Liver (tissue), 9 donors: ENCODE data around the gene ILKAP. TPM values are rescaled to one million over a fixed set of nuclear protein-coding genes. Genes with fewer than 3 reads are reported as not detected.

Experiments used
- DNase-seq: peaks from one replicate; pipeline ENCODE4 v3.0.0-alpha.2; 2017; ENCODE audit warnings: low spot score
- H3K27ac ChIP-seq, 2 donors: one replicate each; pipeline ENCODE4 v1.7.0; 2013; ENCODE audit warnings: inconsistent platforms in 2 of 2, low read length in 2 of 2, control low read depth in 1 of 2, low read depth in 1 of 2, mild to moderate bottlenecking in 1 of 2
- H3K27me3 ChIP-seq, 4 donors: one replicate each; pipeline versions ENCODE4 v1.6.1 to v1.7.0; 2013; ENCODE audit warnings: low read length in 3 of 4, inconsistent platforms in 1 of 4, mild to moderate bottlenecking in 1 of 4, moderate library complexity in 1 of 4; ENCODE audit not compliant: control insufficient read depth in 4 of 4, insufficient read depth in 4 of 4
- H3K36me3 ChIP-seq, 4 donors: one replicate each; pipeline versions ENCODE4 v1.6.1 to v1.7.0; 2013; ENCODE audit warnings: low read length in 3 of 4, mild to moderate bottlenecking in 3 of 4, low read depth in 1 of 4, moderate library complexity in 1 of 4; ENCODE audit not compliant: control insufficient read depth in 4 of 4, insufficient read depth in 3 of 4
- H3K4me1 ChIP-seq, 4 donors: one replicate each; pipeline versions ENCODE4 v1.6.1 to v1.7.0; 2013; ENCODE audit warnings: low read length in 3 of 4, mild to moderate bottlenecking in 3 of 4, moderate library complexity in 1 of 4; ENCODE audit not compliant: control insufficient read depth in 4 of 4, insufficient read depth in 4 of 4
- H3K4me3 ChIP-seq, 3 donors: one replicate each; pipeline versions ENCODE4 v1.6.1 to v1.7.0; 2013; ENCODE audit warnings: low read length in 3 of 3, control low read depth in 1 of 3, low read depth in 1 of 3, mild to moderate bottlenecking in 1 of 3
- H3K9ac ChIP-seq, 2 donors: one replicate each; pipeline ENCODE4 v1.7.0; 2013; ENCODE audit warnings: low read length in 2 of 2, mild to moderate bottlenecking in 2 of 2, moderate library complexity in 2 of 2, control low read depth in 1 of 2, low read depth in 1 of 2
- H3K9me3 ChIP-seq, 4 donors: one replicate each; pipeline versions ENCODE4 v1.6.1 to v1.7.0; 2013; ENCODE audit warnings: low read length in 3 of 4; ENCODE audit not compliant: control insufficient read depth in 4 of 4
- EGR1 ChIP-seq, 2 donors: IDR thresholded peaks; 2 replicates each; pipeline ENCODE4 v1.6.1; 2016 to 2018; ENCODE audit warnings: antibody characterized with exemption in 2 of 2, low read depth in 2 of 2
- FOXA1 ChIP-seq: IDR thresholded peaks from 2 replicates; pipeline ENCODE4 v1.6.1; 2016; ENCODE audit warnings: antibody characterized with exemption
- FOXA2 ChIP-seq: IDR thresholded peaks from 2 replicates; pipeline ENCODE4 v1.6.1; 2016; ENCODE audit warnings: antibody characterized with exemption
- GABPA ChIP-seq, 2 donors: IDR thresholded peaks in 1 of 2; conservative IDR thresholded peaks in 1 of 2; 2 replicates each; pipeline ENCODE4 v1.6.1; 2016; ENCODE audit warnings: antibody characterized with exemption in 2 of 2, mild to moderate bottlenecking in 1 of 2, moderate library complexity in 1 of 2
- HNF4A ChIP-seq, 2 donors: conservative IDR thresholded peaks; 2 replicates each; pipeline ENCODE4 v1.6.1; 2016; ENCODE audit warnings: antibody characterized with exemption in 2 of 2, mild to moderate bottlenecking in 2 of 2
- HNF4G ChIP-seq: IDR thresholded peaks from 2 replicates; pipeline ENCODE4 v1.6.1; 2016; ENCODE audit warnings: antibody characterized with exemption
- JUND ChIP-seq, 2 donors: IDR thresholded peaks; 2 replicates each; pipeline ENCODE4 v1.6.1; 2016; ENCODE audit warnings: antibody characterized with exemption in 2 of 2
- NR2F2 ChIP-seq: IDR thresholded peaks from 2 replicates; pipeline ENCODE4 v1.6.1; 2016; ENCODE audit warnings: antibody characterized with exemption
- RAD21 ChIP-seq, 2 donors: IDR thresholded peaks; 2 replicates each; pipeline ENCODE4 v1.6.1; 2016; ENCODE audit warnings: antibody characterized with exemption in 2 of 2, mild to moderate bottlenecking in 2 of 2
- RXRA ChIP-seq, 2 donors: IDR thresholded peaks; 2 replicates each; pipeline ENCODE4 v1.6.1; 2017 to 2018; ENCODE audit warnings: antibody characterized with exemption in 2 of 2, mild to moderate bottlenecking in 1 of 2
- SP1 ChIP-seq: IDR thresholded peaks from 2 replicates; pipeline ENCODE4 v1.6.1; 2018; ENCODE audit warnings: antibody characterized with exemption, mild to moderate bottlenecking
- TAF1 ChIP-seq: conservative IDR thresholded peaks from 2 replicates; pipeline ENCODE4 v1.6.1; 2016; ENCODE audit warnings: antibody characterized with exemption, mild to moderate bottlenecking
- YY1 ChIP-seq: IDR thresholded peaks from 2 replicates; pipeline ENCODE4 v1.6.1; 2016; ENCODE audit warnings: antibody characterized with exemption, mild to moderate bottlenecking
- whole genome bisulfite sequencing: extraction: QIAGEN DNeasy Blood & Tissue Kit; methylation state at CpG from one replicate; pipeline ENCODE4 v1.1.7; 2013; 5-methylcytosine and 5-hydroxymethylcytosine counted together
- polyA plus RNA-seq, 2 donors: library from polyadenylated mRNA; stranded (reverse) in 1 of 2; unstranded in 1 of 2; fragments of 200-250 nt in 1 of 2; fragments of >200 nt in 1 of 2; fragmentation: Nextera tagmentation in 1 of 2; extraction: Ambion mirVana in 1 of 2; gene quantifications; one replicate each; pipeline versions ENCODE4 v1.2.1 to v1.2.3, GENCODE V29; 2013 to 2015
- total RNA-seq, 2 donors: library from RNA; depleted of rRNA; stranded (reverse); fragments of >200 nt; gene quantifications; one replicate each; pipeline ENCODE4 v1.2.3, GENCODE V29; 2014
- TF ChIP-seq, protein P1 (sequence below): IDR thresholded peaks from 2 replicates; pipeline ENCODE4 v1.6.1; 2016; ENCODE audit warnings: antibody characterized with exemption
- TF ChIP-seq, protein P2 (sequence below): IDR thresholded peaks from 2 replicates; pipeline ENCODE4 v1.6.1; 2016; ENCODE audit warnings: antibody characterized with exemption
- TF ChIP-seq, protein P3 (sequence below): fragments of 150-350 bp; IDR thresholded peaks from 2 replicates; pipeline ENCODE4 v1.5.1; 2017; ENCODE audit warnings: improper control_type of control experiment, low read depth, low read length; ENCODE audit not compliant: missing input control
- TF ChIP-seq, protein P4 (sequence below): IDR thresholded peaks from 2 replicates; pipeline ENCODE4 v1.6.1; 2016; ENCODE audit warnings: antibody characterized with exemption, mild to moderate bottlenecking
- TF ChIP-seq, protein P5 (sequence below): IDR thresholded peaks from 2 replicates; pipeline ENCODE4 v1.6.1; 2016; ENCODE audit warnings: antibody characterized with exemption
- donor health status: healthy.
- donor health status: healthy.
- donor health status: healthy.
- donor health status: healthy.
- donor health status: healthy.

The ILKAP gene
- total and polyA plus RNA-seq, 4 donors: 15.0 to 21.1 (median 20.0) TPM

DNA sequence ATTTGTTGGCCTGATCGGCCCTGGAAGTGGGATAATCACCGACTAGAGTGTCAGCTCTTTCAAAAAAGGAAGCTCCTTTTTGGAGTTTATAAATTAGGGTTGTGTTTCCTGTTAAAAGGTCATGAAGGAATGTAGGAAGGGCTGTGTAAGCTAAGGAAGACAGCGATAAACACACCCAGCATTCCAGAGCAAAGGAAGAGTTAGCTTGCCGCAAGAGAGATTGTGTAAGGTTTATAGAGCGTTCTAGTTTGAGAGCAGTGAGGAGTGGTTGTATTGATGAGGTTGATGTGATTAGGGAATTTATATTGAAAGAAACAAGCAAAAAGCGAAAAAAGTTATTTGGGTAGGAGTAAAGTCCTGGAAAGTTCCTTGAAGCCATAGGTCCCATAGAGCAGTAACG is 3.5 kb upstream of the ILKAP start:
- no peak overlapping the region for H3K27ac ChIP-seq
- TF ChIP-seq HNF4A (conservative IDR thresholded peaks at IDR 0.05) (no peak), FOXA1 (no peak), RXRA (IDR thresholded peaks at IDR 0.05) (no peak), HNF4G (no peak), EGR1 (IDR thresholded peaks at IDR 0.05; ENCODE audit: low read depth in 2 of 2) (no peak), NR2F2 (no peak), TAF1 (no peak), JUND (IDR thresholded peaks at IDR 0.05) (no peak), SP1 (no peak), YY1 (no peak), RAD21 (IDR thresholded peaks at IDR 0.05) (no peak), FOXA2 (no peak), GABPA (IDR thresholded peaks at IDR 0.05 in 1 of 2, conservative IDR thresholded peaks at IDR 0.05 in 1 of 2) (no peak)
- TF ChIP-seq, protein P1, sequence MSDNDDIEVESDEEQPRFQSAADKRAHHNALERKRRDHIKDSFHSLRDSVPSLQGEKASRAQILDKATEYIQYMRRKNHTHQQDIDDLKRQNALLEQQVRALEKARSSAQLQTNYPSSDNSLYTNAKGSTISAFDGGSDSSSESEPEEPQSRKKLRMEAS: no peak
- TF ChIP-seq, protein P2, sequence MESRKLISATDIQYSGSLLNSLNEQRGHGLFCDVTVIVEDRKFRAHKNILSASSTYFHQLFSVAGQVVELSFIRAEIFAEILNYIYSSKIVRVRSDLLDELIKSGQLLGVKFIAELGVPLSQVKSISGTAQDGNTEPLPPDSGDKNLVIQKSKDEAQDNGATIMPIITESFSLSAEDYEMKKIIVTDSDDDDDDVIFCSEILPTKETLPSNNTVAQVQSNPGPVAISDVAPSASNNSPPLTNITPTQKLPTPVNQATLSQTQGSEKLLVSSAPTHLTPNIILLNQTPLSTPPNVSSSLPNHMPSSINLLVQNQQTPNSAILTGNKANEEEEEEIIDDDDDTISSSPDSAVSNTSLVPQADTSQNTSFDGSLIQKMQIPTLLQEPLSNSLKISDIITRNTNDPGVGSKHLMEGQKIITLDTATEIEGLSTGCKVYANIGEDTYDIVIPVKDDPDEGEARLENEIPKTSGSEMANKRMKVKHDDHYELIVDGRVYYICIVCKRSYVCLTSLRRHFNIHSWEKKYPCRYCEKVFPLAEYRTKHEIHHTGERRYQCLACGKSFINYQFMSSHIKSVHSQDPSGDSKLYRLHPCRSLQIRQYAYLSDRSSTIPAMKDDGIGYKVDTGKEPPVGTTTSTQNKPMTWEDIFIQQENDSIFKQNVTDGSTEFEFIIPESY: no peak
- TF ChIP-seq, protein P3, sequence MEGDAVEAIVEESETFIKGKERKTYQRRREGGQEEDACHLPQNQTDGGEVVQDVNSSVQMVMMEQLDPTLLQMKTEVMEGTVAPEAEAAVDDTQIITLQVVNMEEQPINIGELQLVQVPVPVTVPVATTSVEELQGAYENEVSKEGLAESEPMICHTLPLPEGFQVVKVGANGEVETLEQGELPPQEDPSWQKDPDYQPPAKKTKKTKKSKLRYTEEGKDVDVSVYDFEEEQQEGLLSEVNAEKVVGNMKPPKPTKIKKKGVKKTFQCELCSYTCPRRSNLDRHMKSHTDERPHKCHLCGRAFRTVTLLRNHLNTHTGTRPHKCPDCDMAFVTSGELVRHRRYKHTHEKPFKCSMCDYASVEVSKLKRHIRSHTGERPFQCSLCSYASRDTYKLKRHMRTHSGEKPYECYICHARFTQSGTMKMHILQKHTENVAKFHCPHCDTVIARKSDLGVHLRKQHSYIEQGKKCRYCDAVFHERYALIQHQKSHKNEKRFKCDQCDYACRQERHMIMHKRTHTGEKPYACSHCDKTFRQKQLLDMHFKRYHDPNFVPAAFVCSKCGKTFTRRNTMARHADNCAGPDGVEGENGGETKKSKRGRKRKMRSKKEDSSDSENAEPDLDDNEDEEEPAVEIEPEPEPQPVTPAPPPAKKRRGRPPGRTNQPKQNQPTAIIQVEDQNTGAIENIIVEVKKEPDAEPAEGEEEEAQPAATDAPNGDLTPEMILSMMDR: no peak
- TF ChIP-seq, protein P4, sequence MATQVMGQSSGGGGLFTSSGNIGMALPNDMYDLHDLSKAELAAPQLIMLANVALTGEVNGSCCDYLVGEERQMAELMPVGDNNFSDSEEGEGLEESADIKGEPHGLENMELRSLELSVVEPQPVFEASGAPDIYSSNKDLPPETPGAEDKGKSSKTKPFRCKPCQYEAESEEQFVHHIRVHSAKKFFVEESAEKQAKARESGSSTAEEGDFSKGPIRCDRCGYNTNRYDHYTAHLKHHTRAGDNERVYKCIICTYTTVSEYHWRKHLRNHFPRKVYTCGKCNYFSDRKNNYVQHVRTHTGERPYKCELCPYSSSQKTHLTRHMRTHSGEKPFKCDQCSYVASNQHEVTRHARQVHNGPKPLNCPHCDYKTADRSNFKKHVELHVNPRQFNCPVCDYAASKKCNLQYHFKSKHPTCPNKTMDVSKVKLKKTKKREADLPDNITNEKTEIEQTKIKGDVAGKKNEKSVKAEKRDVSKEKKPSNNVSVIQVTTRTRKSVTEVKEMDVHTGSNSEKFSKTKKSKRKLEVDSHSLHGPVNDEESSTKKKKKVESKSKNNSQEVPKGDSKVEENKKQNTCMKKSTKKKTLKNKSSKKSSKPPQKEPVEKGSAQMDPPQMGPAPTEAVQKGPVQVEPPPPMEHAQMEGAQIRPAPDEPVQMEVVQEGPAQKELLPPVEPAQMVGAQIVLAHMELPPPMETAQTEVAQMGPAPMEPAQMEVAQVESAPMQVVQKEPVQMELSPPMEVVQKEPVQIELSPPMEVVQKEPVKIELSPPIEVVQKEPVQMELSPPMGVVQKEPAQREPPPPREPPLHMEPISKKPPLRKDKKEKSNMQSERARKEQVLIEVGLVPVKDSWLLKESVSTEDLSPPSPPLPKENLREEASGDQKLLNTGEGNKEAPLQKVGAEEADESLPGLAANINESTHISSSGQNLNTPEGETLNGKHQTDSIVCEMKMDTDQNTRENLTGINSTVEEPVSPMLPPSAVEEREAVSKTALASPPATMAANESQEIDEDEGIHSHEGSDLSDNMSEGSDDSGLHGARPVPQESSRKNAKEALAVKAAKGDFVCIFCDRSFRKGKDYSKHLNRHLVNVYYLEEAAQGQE: no peak
- TF ChIP-seq, protein P5, sequence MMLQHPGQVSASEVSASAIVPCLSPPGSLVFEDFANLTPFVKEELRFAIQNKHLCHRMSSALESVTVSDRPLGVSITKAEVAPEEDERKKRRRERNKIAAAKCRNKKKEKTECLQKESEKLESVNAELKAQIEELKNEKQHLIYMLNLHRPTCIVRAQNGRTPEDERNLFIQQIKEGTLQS: no peak
- H3K4me1 ChIP-seq: peaks cover 7 to 14% (median 12%) of the 10 kb centered on the region in 4 donors
- no peaks in the 10 kb centered on the region for H3K9me3 ChIP-seq
- H3K9ac ChIP-seq: no peak overlapping the region
- no peak for DNase-seq
- no peaks in the 10 kb centered on the region for H3K27me3 ChIP-seq
- 73% methylated on average over 7 of the region's 7 CpGs for WGBS
- H3K36me3 ChIP-seq: no peaks in the 10 kb centered on the region
- H3K4me3 ChIP-seq: no peak overlapping the region
